NCI-H1092 (cell line): ENCODE data around the gene GNG7.
A peak's percentile ranks its signal among the peaks of the same experiment; 100 is the strongest.
"Not testable (repeated sequence)": the region's sequence is repeated elsewhere in the genome, so short reads cannot be mapped to it uniquely, and the experiment has no call there.

ENCODE experiments used
- DNase-seq: peaks from one replicate; lab custom pipeline; 2025; lab: John Stamatoyannopoulos, UW

The GNG7 gene

DNA sequence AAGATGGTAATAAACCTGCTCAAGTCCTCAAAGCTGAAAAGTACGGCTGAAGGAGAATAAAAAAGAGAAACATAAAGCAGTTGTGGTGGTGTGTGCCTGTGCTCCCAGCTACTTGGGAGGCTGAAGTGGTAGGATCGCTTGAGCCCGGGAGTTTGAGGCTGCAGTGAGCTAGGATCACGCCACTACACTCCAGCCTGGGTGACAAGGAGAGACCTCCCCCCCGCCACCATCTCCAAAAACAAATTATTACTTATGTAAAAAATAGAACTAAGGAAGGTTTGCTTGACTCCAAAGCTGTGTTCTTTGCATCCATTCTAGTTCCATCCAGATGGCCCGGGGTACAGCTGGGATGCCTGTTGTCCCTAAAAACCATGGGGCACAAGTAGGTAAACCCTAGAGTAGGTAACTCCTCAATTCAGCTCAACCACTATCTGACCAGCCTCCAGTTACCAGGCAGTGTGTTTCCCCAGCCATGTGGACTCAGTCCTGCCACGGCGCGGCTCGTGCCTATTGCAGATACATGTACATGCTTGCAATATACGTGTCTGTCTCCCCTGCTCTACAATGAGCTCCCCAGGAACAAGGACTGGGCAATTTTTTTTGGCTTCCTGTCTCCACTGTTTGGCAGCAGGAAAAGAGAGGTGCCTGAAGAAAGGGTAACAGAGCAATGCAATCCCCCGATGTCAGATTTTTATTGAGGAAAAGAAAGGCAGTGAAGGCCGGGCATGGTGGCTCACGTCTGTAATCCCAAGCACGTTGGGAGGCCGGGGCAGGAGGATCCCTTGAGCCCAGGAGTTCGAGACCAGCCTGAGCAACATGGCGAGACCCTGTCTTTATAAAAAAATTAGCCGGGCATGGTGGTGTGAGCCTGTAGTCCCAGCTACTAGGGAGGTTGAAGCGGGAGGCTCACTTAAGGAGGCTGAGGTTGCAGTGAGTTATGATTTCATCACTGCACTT, 101.3 kb downstream of the GNG7 start:
- no peak for DNase-seq

- DNase-seq = no peak
Observed at GRCh38 chr19:2594319-2594718, 108.2 kb downstream of the GNG7 start.

GRCh38 chr19:2592824-2593223, 109.7 kb downstream of the GNG7 start:
- no peak for DNase-seq

DNA sequence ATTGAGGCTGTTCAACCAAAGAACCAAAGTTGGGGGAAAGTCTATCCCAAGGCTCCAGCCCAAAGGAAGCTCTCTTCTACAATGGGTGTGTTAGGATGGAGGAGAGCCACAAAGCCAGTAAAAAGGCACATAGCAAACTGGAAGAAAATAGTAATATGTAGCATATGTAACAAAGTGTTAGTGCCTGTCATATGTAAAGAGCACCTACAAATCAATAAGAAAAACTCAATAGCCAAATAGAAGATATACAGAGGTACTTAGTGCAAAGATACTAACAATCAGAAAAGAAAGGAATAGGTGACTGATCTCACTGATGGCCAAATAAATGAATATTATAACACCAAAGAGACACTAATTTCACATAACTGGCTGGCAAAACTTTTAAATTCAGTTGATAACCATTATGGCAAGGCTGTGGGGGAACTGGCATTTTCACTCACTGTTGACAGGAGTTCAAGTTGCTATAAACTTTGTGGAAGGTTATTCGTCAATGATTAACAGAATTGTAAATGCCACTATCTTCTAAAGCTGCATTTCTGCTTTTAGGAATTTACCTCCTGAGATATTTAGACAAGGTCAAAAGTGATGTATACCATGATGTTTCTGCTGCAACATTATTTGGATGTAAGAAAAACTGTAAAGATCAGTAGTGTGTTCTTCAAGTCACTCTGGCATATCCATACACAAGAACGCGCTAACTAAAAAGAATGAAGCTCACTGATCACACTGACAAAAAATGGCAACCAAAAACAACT, 110.8 kb downstream of the GNG7 start:
- no peak for DNase-seq

GRCh38 chr19:2590630-2591399, 111.7 kb downstream of the GNG7 start:
- no peak for DNase-seq

GRCh38 chr19:2589441-2589840, 113.1 kb downstream of the GNG7 start:
- no peak for DNase-seq

DNA sequence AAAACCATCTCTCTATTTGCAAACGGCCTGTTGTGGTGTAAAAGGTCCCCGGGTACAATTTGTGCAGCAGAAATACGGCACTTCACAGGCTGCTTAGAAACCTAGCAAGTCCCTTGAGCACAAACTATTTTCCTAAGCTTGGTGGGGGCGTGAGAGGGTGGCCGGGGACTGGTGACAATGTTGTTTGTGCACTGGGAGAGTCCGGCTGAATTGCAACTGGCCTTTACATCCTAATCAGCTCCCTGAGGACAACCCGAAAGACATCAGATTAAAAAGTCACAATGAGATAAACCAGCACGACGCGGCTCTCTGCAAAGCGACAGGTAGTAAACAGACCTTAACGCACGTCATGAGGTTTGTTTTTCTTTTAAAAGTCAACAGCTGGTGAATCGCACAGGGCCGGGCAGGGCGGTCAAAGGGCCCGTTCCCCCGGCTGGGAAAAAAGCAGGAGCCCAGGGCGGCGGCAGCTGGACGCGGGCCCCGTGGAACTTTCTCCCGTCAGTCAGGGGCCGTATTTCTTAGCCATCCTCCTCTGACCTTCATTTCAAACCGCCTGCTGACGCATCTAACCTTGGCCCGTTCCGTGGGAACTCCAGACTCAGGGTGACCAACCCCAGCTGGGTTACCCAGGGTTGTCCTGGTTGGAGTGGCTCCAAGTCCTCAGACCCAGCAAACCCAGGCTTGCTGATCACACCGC, 114.3 kb downstream of the GNG7 start:
- DNase-seq = no peak

DNA sequence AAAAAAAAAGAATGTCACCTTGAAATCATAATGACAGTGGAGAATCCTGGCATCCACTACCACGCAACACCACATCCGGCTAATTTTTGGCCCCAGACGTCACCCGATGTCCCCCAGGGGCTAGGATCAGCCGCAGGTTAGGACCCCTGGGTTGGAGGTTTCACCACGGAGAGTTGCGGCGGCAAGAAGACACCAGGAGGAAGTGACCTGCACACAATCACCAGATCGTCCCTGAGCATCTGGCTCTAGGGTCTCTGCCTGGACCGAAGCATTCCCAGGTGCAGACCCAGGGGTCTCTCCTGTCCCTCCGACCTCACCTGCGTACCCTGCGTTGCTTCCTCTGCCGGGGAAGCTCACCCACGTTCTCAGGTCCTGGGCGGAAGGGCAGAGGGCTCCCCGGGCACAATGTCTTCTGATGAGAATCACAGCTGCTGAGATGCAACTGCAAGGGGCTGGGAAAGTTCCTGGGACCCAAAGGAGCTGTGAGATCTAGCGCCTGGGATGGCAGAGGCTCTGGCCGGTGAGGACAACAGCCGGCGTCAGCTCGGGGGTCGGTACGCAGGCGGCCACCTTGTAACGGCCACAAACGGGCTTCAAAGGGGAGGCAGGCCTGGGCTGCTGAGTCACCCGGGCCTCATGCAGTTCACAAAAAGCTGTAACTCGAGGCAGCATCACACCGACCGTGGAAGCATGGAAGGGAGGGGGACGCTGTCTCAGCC, 115.3 kb downstream of the GNG7 start:
- DNase-seq = no peak

DNA sequence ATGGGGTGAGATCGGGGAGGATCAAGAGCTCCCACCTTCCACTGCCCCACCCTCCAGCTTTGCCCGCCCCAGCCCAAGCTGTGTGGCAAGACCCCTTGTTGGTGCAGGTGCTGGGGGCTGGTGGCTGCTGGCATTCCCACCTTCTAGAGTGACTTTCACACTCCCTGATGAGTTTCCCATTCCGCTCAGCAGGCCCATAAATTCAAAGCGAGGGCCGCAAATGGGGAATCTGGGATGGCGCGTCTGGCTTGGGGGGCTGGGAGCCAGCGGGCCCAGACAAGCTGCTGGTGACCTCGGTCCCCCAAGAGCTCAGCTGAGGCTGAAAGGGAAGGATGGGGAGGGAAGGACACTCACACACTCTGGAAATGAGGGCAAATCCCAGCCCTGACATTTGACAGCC, 116.3 kb downstream of the GNG7 start:
- no peak for DNase-seq

DNA sequence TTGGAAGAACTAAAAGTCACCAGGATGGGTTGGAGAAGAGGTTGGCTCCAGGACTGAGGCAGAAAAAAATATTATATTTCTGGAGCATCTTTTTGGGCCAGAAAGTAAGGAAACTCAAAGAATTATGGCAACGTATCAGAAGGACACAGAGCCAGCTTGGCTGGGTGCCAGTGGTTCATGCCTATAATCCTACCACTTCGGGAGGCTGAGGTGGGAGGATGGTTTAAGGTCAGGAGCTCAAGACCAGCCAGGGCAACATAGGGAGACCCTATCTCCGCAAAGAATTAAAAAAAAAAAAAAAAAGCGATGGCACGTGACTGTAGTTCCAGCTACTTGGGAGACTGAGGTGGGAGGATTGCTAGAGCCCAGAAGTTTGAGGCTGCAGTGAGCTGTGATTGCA, 118.5 kb downstream of the GNG7 start:
- no peak for DNase-seq

GRCh38 chr19:2582984-2583956, 119.2 kb downstream of the GNG7 start:
- DNase-seq = no peak

DNA sequence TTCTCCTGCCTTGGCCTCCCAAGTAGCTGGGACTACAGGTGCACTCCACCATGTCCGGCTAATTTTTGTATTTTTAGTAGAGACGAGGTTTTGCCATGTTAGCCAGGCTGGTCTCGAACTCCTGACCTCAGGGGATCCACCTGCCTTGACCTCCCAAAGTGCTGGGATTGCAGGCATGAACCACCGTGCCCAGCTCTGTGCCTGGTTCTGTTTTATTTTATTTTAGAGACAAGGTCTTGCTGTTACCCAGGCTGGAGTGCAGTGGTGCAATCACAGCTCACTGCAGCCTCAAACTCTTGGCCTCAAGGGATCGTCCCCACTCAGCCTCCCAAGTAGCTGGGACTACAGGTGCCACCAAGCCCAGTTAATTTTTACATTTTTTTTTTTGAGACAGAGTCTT, 122.1 kb downstream of the GNG7 start:
- DNase-seq = not testable (repeated sequence)

DNA sequence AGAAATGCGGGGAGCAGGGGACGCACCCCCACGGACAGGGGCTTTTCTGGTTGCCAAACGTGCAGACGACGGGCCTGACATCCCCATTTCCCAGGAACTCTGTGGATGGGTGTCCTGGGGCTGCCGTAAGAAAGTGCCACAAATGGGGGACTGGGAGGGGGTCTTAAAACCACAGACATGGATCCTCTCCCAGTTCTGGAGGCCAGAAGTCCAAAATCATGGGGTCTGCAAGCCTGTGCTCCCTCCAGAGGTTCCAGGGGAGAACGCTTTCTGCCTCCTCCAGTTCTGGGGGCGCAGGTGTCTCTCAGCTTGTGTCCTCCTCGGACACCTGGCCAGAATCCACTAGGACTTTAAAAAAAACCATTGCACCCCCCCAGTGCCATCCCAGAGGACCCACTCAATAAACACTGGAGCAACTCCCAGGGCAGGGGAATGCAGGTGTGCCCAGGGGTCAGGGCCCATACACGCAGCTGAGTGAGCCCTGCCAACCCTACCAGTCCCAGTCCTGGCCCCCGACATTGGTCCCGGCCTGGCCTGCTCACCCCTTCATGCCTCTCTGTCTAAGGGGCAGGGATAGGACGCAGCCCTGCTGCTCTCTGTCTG, 122.7 kb downstream of the GNG7 start:
- DNase-seq = no peak

GRCh38 chr19:2578901-2579677, 123.4 kb downstream of the GNG7 start:
- peak; percentile 52 for DNase-seq

DNA sequence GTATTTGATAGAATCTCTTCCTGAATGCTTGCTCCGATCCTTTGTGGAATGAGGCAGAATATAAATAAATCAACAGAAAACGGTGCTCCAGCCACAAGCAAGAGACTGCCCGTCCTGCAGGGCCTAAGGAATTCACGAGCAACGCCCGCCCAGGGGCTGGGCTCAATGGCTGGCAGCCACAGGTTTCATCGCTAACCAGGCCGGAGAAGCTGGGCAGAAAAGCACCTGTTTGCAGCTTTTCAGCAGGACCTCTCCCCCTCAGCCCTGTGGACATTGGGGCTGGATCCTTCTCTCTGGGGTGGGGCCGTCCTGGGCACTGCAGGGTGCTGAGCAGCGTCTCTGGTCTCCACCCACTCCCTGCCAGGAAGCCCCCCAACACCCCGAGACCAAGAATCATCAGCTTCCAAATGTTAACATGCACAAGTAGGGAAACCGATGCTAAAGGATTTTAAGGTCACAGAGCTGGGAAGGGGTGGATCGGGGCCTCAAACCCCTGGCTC, 124.1 kb downstream of the GNG7 start:
- DNase-seq = no peak

GRCh38 chr19:2577722-2578335, 124.7 kb downstream of the GNG7 start:
- no peak for DNase-seq

DNA sequence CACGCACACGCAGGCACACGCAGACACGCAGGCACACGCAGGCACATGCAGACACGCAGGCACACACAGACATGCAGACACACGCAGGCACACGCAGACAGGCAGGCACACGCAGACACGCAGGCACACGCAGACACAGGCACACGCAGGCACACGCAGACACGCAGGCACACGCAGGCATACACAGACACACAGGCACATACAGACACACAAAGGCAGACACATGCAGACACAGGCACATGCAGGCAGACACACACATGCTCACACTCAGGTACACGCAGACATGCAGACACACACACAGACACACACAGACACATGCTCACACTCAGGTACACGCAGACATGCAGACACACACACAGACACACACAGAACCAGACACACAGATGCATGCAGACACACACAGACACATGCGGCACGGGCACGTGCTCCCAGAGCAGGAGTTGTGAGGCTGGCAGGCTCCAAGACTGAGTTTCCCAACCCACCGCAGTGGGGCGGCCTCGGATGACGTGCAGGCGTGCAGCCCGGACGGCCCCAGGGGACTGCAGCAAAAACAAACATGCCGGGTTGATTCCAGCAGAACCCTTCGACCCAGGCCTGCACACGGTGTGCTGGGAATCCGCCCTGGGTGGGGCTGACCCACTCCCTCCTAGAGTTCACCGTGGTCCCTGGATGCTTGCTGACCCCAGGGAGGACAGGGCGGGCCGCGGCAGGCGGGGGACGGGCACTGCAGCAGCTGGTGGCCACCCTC, 126.6 kb downstream of the GNG7 start:
- DNase-seq = no peak
